NB4 (cell line): ENCODE data around the gene VWA2.

ENCODE experiments used
- DNase-seq: peaks from one replicate; pipeline ENCODE4 v3.0.0; 2010; ENCODE audit warnings: low read depth
- H3K4me3 ChIP-seq: one replicate; pipeline ENCODE4 v1.5.1; 2011; ENCODE audit warnings: mild to moderate bottlenecking, low read depth, low read length, moderate library complexity
- CTCF ChIP-seq: IDR thresholded peaks from one replicate; pipeline ENCODE4 v1.5.1; 2012; ENCODE audit warnings: low read depth, low read length
- MAX ChIP-seq: IDR thresholded peaks from 2 replicates; pipeline ENCODE4 v1.6.1; 2011; ENCODE audit warnings: low read depth, low read length
- MYC ChIP-seq: IDR thresholded peaks from 2 replicates; pipeline ENCODE4 v1.6.1; 2011; ENCODE audit warnings: low read depth, low read length
- POLR2A ChIP-seq: IDR thresholded peaks from 2 replicates; pipeline ENCODE4 v1.6.1; 2011; ENCODE audit warnings: mild to moderate bottlenecking; ENCODE audit not compliant: insufficient read length; ENCODE audit errors: extremely low read depth

The VWA2 gene

GRCh38 chr10:114262496-114262895 lies 23.4 kb downstream of the VWA2 start:
- no peak for DNase-seq
- TF ChIP-seq MAX (no peak), POLR2A (no peak), CTCF (no peak), MYC (no peak)
- no peak overlapping the region for H3K4me3 ChIP-seq

- TF ChIP-seq POLR2A (no peak), MAX (no peak), CTCF (no peak), MYC (no peak)
- DNase-seq: no peak
- no peak overlapping the region for H3K4me3 ChIP-seq
These were observed 26.5 kb downstream of the VWA2 start for GRCh38 chr10:114265392-114266053.

GRCh38 chr10:114266521-114266920 lies 27.5 kb downstream of the VWA2 start:
- no peak for DNase-seq
- no peak overlapping the region for H3K4me3 ChIP-seq
- TF ChIP-seq MAX: no peak
- no peak for TF ChIP-seq CTCF
- TF ChIP-seq MYC: no peak
- no peak for TF ChIP-seq POLR2A

- no peak for DNase-seq
- no peak for TF ChIP-seq MYC
- TF ChIP-seq CTCF: no peak
- TF ChIP-seq POLR2A: no peak
- no peak for TF ChIP-seq MAX
- H3K4me3 ChIP-seq: no peak overlapping the region
These were observed 32.2 kb downstream of the VWA2 start for GRCh38 chr10:114271075-114271778.

- TF ChIP-seq MYC (no peak), MAX (no peak), CTCF (no peak), POLR2A (no peak)
- no peak for DNase-seq
- no peak overlapping the region for H3K4me3 ChIP-seq
These were observed 32.7 kb downstream of the VWA2 start for GRCh38 chr10:114271779-114272167.
